ENCODE results near the gene SCFD2.

The SCFD2 gene

DNA sequence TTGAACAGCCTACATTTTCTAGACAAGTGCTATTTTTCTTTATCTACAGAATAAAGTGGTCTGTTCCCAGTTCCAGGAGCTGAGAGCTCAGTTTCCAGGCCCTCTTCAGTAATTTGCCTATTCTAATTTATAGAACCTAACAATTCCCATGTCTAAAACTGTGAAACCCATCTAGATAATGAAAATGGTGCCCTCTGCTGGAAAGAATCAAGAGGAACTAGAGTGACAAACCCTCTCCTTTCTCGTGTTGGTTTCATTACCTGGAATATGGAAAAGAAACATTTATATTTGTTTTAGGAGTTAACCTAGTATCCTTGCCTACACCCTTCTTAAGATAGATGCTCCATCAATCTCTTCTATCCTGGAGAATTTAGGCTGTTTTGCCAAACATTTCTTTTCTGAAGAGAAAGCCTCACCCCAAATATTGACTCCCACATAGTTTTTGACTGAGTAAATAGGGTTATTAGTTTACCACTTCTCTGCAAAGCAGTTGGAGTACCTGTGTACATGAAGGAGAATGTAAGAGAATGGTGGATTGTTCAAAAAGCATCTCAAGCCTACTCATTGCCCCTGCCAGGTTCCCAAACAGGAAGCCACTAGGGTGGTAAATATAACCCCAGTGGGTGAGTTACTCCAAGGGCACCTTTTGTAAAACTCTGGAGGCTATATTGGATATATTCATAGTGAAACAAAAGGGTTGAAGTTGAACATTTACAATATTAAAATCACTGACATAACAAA is 382.1 kb downstream of the SCFD2 start:
- DNase-seq (ENCODE audit: low spot score) = no peak

DNA sequence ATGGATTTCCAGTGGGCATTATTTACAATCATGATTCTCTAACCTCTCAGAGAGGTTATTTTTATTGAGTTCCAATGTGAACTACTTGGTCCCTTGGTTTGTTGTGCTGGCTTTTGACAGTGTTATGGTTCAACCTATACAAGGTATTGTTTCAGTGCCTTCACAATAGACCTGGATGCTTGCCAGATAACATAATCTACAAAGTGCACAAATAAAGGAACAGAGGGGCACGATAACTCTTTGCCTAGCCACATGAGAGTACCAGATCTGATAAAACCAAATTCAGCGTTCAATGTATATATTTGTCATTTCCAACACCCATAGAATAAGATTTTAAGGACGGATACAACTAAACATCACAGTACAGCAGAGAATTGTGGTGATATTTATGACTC is 382.9 kb downstream of the SCFD2 start:
- no peak for DNase-seq (ENCODE audit: low spot score)

DNA sequence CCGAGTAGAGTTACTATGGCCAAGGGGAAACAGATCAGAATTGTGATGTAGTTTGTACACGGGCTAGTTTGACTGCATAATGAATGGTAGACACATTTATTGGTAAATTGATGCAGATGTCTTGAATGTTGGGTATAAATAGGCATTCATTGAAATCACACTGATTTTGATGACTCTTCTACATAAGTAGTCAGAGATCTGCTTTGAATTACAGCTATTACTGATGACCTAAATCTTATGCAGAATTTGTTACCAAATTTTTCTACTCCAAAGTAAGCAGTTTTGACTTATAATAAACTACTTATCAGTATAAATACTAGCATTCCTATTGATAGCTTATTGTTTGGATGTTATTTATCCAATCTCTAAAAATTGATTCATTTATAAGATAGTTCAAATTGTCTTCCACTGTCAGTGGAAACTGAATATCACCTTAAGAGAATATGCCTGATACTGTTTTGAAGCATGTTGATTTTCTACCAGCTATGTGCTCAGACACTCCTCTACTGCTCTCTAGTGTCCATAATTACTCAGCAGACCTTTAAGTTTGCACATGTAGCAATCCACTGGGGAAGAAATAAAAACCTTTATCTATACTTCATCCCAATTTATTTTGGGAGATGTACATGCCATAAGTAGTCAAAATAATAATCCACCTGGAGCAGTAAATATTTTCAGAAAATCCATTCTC is 383.5 kb downstream of the SCFD2 start:
- DNase-seq (ENCODE audit: low spot score) = no peak

DNA sequence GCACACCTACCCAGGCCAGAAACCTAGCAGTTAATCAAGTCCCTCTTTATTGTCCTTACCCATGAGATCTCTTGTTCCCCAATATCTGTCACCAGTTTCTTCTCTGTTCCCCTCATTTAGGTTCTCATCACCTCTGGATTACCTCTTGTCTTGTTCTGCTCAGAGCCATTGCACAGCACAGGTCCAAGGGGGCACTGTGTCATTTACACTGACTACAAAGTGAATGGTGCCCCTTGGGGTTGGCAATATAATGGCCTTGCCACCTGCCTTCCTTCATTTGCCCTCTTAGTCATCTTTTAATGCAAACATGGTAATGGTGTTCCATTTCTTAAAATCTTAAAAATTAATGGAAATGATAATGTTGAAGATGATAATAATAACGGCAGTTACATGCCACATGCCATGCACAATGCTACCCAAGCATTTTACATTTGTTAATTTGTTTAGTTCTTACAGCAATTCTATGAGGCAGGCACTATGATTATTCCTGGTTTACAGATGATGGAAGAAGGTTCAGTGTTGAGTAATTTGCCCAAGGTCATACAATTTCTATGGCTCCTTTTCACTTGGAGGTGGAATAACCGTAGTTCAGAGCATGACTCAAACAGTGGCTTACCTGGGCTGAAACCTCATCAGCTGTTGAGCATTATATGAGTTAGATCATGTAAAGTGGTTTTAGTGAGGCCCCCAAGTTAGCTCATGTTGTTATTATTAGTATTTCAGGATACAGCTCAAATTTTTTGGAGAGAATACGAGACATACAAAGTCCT is 385.9 kb downstream of the SCFD2 start:
- DNase-seq (ENCODE audit: low spot score) = no peak

DNA sequence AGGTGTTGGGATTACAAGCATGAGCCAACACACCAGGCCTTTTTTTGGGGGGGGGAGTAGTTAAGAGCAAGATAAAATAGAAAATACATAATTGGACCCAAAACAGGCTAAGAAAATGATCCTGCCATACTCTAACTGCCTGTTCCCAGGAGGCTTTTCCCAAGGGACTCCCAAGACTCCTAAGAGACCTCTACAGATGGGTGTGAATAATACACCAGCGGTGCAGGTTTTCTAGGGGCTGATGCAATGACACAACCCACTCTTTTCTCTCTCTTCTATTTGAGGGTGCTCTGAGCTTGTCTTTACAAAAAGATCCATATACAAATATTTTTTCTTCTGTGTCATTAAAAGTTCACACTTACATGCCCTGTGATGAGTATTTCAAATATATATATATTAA is 386.8 kb downstream of the SCFD2 start:
- peak; percentile 68 for DNase-seq (ENCODE audit: low spot score)

DNA sequence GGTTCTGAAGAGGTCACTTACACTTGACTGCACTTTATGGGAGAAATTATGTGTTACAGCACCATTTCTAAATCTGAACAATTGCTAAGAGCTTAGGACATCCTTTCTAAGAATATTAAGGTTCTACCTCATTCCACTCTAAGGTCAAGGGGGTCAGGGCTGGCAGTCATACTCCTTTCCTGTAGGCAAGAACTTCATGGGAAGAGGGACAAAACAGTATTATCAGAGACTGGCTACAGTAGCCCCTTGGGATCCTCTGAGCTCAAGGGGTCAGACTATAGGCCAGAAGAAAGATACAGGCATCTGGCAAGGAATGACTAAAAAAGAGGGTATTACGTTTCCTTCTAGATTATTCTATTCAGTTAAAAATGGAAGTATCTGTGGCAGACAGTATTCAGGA is 388.6 kb downstream of the SCFD2 start:
- no peak for DNase-seq (ENCODE audit: low spot score)

DNA sequence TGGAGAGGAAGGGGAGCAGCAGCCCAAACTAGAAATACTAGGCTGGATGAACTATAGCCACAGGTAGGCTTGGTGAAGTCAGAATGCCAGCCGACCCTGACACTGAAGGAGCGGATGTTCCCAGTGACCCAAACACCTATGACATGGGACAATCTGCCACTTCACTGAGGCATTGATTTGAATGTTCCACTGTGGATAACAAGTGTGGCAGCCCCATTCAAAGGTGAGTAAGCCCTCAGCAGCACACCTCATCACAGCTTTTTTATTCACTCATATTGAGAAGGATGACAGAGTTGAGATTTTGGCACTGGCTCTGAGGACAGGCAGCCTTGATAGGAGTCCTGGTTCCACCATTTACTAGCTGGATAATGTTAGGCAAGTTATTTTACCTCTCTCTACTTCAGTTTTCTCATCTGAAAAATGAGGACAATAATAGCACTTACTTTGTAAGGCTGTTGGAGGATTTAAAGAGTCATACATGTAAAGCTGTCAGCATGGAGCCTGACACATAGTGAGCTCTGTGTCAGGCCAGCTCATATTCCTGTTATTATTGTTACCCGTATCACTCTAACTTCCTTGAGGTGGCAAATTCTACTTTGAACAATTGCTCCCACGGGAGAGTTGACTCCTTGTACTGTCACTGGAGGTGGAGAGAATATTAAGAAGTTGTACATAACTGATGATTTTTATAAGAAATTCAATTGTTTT is 389.2 kb downstream of the SCFD2 start:
- no peak for DNase-seq (ENCODE audit: low spot score)

DNA sequence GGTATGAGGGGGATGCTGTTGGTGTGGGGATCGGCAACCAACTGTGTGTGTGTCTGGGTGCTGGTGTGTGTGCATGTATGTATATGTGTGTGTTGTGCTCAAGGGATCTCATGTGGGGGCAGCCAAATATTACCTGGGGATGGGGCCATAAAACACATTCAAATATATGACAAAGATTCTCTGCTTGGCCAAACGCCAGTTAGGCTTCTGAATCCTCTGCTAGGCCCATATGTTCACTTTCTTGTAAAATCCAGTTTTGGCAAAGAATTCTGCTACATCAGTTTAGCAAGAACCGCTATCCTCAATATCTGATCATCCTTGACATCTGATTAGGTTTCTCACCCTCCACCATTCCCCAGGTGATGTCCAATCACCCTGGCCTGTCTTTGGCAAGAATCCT is 397.2 kb downstream of the SCFD2 start:
- DNase-seq (ENCODE audit: low spot score) = no peak

DNA sequence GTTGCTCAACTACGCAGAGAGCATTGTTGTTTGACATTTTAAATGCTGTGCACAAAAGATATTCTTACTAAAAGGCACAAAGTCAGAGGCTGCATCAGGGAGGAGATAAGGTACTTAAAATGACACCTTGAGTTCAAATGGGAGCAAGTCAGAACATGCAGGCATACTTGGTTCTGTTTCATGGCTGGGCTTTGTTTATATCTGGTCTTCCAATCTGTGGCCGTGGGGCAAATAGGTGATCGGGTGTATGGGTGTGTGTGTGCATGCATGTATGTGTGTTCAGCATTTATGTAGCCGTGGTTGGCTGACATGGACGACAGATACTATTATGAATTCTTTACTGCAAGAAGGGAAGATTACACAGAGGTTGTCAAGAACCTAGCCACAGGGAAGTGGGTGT is 397.6 kb downstream of the SCFD2 start:
- no peak for DNase-seq (ENCODE audit: low spot score)

DNA sequence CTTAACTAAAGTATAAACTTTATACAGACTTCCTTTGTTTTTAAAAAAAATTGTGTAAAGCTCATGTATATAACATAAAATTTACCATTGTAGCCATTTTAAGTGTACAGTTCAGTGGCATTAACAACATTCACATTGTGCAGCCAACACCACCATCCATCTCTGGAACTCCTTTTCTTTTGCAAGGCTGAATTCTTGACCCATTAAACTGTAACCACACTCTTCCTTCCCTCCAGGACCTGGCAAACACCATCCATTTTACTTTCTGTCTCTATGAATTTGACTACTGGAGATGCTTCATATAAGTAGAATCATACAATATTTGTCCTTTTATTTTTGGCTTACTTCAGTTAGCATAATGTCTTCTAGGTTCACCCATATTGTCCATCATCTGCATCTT is 399.1 kb downstream of the SCFD2 start:
- DNase-seq (ENCODE audit: low spot score) = no peak

DNA sequence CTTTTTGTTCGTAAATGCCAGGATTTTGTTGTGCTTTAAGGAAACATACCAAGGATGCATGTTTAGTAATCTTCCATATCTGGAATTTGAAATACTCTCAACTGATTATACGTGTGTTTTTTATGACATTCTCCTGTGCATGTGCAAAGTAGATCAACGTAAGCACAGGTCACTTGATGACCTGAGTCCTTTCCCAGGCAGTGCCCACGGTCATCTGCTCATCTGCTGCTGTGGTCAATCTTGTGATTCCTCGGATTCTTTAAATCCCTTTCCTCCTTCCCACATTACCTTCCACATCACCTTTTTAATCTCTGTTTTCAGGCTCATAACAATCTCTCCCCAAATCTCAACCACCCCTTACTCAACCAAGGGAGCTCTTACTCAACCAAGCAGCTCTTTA is 399.7 kb downstream of the SCFD2 start:
- DNase-seq (ENCODE audit: low spot score) = no peak

DNA sequence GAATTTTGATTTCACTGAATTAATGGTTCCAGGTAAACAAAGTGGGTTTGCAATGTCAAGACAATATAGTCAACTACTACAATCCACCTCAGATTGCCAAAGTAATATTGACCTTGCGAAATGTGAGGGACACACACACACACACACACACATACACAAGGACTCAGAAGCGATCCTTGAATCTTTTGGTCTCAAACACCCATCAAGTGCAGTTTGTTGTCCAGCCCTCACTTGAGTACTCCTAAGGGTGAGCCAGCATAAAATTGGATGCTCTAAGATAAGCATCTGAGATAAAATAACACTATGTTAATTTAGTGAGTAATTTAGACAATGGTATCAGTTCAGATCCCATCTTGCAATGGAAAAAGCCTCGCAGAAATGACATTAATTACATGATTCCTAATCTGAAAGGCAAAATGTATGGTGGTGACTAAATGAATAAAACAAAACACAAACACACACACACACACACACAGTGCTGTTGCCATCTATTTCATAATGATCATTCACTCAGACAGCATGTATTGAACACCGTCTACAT is 401.2 kb downstream of the SCFD2 start:
- DNase-seq (ENCODE audit: low spot score) = no peak

DNA sequence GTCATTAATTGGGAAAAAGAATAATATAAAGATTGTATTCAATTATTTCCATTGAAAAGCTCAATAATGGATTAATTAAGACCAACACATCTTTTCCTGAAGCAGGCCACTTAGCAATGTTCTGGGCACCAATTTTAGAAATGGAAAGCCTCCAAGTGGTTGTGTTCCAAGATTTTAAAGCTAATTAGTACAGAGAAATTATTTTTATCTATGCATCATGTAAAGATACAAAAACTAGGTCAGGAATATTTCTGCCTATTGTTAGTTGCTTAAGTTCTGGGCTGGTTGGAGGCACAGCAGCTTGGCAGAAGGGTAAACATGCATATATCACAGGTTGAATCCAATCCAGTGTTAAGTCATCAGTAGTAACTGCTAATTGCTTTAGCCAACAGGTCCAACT is 401.9 kb downstream of the SCFD2 start:
- no peak for DNase-seq (ENCODE audit: low spot score)

DNA sequence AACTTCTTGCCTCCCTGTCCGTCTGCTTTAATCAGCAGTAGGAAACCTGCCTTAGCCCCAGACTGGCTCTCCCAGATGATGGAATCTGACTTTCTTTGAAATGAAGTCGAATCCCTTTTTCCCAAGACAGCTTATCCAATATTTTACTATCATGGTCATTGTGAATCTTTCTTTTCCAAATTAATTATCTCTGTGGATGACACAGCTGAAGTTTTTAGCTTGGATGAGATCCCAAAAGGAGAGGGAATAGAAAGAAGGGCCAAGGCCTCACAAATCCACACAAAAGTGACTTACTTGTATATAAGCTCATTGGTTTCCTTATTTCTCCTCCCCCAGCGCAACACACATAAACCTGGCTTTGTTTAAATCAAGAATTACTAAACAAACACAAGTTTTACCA is 403.1 kb downstream of the SCFD2 start:
- DNase-seq (ENCODE audit: low spot score) = no peak

DNA sequence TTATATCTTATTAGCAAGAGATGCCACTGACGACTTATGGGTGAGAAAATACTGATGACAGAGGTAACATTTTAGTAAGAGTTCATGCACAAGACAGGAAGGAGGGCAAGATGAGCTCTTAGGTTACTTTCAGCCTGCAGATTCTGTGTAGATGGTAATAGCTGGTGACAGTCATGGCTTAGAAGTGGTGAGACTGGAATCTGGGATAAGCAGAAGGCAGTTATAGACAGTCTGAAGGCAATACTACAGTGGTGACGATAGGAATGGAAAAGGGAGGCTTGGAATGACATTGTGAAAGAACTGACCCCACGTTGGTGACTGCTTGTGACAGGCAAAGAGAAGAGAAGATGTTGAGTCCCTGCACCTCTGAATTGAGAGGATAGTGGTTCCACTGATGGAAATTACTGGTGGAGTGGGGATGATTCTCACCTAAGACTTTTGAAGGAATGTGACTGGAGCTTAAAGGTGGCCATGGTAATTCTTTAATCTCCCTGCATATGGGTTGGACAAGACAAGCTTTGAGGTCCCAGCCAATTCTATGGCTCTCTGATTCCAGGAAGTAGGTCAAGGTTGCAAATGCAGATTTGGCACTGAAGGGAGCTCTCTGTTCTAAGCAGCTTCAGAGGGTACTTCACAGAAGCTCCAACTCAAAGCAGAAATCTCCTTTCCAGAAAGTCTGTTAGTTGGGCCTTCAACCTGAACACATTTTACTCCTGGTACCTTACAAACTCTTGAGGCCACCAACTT is 404.0 kb downstream of the SCFD2 start:
- no peak for DNase-seq (ENCODE audit: low spot score)

DNA sequence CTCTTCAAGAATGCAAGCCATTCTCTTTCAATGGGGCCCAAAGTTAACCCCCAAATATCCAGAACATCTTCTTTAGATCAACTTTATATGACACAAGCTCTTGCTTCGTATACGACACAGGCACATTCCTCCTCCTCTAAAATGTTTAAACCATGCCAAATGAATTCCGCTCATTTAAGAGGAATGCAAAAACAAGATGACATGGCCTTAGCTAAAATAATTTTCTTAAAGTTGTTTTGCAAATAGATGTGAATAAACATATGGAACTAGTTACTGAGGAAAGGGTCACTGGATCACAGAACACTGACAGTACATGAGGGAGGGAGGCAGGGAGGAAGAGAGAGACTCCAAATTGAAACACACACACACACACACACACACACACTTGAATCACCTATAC is 406.3 kb downstream of the SCFD2 start:
- DNase-seq (ENCODE audit: low spot score) = no peak

DNA sequence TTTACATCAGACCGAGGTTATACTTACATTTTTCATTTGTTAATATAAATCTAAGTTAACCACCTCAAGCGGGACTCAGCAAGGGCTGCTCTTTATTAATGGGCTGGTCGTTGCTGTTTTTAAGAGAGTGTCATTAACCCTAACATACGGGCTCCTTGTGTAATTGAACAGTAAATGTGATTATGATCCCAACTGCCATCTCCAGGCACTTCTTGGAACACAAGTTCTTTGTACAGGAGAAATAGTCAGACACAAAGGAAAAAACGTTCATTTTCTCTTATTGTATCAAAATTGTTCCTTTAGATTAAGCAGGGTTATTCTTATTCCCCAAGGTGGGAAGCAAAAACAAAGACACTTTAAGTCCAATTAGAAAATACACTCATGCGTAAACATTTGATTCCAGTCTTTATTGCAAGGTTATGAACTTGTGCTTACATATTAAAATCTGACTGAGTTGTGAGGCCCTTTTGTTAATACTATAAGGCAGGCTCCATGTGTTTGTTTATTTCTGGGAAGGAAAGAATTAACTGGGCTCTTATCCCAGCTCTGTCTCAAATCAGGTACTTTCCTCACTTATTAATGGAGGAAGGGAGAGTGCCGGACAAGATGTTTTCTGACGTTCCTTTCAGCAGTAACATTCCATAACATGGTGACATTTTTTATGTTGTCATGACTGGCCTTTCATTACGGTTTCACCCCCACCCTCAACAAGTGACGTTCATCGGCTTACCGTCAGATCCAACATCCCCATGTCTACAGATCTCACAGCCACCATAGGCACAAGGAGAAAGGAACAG is 407.8 kb downstream of the SCFD2 start:
- no peak for DNase-seq (ENCODE audit: low spot score)

DNA sequence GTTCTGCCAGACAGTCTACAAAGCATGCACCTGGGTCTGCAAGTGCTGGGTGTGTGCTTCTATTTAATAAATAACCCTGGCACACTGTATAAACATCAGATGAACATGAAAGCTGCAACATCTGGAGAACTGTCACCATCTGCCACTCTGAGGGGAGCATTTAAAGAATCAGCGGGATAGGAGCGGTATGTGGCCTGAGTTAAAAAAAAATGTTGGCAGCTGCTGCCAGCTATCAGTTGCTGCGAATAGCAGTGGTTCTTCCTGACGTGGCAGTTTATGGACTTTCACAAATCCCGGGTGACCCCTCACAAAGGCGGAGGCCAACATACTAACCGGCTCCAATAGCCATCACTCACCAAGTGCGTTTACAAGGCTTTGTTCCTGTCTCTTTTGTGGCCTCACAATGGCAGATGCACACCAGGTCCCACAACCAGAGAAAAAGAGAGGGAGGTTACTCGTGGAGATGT is 408.6 kb downstream of the SCFD2 start:
- no peak for DNase-seq (ENCODE audit: low spot score)

DNA sequence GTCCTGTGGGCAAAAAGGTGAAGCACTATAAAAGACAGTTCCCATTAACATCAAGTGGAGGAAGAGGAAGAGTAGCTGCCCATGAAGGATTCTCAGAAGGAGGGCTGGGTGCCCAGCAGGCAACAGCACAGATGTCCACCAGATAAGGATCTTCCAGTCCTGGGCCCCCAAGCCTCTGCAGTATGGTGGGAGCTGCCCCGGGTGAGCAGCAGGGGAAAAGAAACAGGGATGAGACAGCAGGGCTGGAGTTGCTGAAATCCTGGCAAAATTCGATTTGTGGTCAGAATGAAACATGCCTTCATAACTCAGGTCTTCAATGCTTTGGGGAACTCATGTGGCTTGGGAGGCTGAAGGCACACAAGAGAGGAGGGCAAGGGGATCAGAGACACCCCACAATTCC is 409.2 kb downstream of the SCFD2 start:
- no peak for DNase-seq (ENCODE audit: low spot score)

DNA sequence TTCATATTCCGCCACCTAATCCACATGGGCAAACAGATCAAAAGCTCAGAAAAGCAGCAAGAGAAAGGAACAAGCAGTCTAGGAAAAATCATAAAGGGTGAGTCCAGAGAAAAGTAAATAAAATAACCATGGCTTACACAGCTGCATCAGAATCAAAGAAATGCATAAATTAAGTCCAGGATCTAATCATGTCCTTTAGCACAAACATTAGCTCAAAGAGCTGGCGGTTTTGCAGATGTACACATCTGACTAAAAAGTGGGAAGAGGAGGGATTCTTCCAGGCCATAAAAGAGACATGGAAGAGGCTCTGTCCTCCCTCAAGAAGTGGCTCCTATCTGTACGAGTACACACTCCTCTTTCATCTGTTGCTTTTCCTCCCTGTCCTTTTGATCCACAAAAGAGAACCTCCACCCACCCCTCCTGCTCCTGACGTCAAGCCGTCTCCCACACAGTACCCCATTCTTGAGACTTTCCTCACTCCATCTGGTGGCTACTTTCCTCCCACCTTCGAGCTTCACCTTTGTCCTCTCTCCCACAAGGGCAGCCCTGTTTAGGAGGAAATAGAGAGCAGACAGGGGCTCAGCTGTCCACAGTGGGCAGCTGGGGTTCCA is 411.2 kb downstream of the SCFD2 start:
- no peak for DNase-seq (ENCODE audit: low spot score)
